Breast epithelium (tissue), 3 donors: ENCODE results near the gene PIK3CG.

Experiments
- POLR2A ChIP-seq: fragments of 450-650 bp; IDR thresholded peaks from one replicate; pipeline ENCODE4 v1.6.1; 2016; ENCODE audit warnings: antibody characterized with exemption, mild to moderate bottlenecking, moderate library complexity
- POLR2AphosphoS5 ChIP-seq, 3 donors: sonication (generic); formaldehyde crosslinking; IDR thresholded peaks; one replicate each; pipeline ENCODE4 v1.6.1; 2017; ENCODE audit warnings: antibody characterized with exemption in 3 of 3
- TF ChIP-seq, protein P1 (sequence below), 3 donors: fragments of 450-650 bp; IDR thresholded peaks; one replicate each; pipeline ENCODE4 v1.5.1; 2016 to 2017; ENCODE audit warnings: antibody characterized with exemption in 3 of 3, mild to moderate bottlenecking in 3 of 3, moderate library complexity in 3 of 3

DNA sequence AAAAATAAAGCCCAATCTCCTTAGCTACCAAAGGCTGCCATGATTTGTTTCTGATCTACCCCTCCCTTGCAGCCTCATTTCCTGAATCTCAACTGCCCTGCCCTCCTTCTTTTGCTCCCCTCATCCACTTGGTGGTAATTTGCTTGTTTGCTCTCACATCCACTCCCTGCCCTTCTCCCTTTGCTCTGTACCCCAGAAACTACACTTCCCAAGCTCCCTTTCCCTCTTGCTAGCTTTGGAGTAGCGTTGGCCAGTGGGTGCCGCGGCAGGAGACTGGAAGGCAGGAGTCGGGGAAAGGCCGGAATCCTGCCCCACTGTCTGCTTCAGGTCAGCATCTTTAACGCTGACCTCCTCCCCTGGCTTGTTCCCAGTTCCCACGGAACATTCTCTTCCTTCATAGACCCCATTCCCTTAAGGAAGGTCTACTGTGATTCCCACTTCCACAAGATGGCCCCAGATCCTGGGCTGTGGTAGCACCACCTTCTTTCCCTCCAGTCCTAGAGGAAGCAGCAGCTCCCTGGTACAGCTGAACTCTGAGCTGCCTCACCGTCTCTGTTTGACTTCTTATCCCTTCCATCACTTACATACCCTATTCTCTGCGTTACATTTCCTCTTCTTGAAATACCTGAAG, 79.1 kb downstream of the PIK3CG start:
- TF ChIP-seq POLR2AphosphoS5 (IDR thresholded peaks at IDR 0.05): no peak
- no peak for TF ChIP-seq POLR2A
- TF ChIP-seq, protein P1, sequence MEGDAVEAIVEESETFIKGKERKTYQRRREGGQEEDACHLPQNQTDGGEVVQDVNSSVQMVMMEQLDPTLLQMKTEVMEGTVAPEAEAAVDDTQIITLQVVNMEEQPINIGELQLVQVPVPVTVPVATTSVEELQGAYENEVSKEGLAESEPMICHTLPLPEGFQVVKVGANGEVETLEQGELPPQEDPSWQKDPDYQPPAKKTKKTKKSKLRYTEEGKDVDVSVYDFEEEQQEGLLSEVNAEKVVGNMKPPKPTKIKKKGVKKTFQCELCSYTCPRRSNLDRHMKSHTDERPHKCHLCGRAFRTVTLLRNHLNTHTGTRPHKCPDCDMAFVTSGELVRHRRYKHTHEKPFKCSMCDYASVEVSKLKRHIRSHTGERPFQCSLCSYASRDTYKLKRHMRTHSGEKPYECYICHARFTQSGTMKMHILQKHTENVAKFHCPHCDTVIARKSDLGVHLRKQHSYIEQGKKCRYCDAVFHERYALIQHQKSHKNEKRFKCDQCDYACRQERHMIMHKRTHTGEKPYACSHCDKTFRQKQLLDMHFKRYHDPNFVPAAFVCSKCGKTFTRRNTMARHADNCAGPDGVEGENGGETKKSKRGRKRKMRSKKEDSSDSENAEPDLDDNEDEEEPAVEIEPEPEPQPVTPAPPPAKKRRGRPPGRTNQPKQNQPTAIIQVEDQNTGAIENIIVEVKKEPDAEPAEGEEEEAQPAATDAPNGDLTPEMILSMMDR (IDR thresholded peaks at IDR 0.05): no peak
